GM21528 (cell line): Measurements from ENCODE around the gene FGD4.

Experiments used
- ATAC-seq: cut with Tn5 transposase; IDR thresholded peaks from one replicate; pipeline ENCODE4 v1.9.1; 2021; ENCODE audit warnings: mild to moderate bottlenecking, moderate library complexity; ENCODE audit not compliant: unreplicated experiment, low FRiP score

FGD4 gene

GRCh38 chr12:32659908-32660440, 260.6 kb downstream of the FGD4 start:
- ATAC-seq = no peak

GRCh38 chr12:32661706-32662105, 262.3 kb downstream of the FGD4 start:
- ATAC-seq = no peak

- ATAC-seq = no peak
These were observed 263.3 kb downstream of the FGD4 start for GRCh38 chr12:32662665-32663064.

GRCh38 chr12:32666018-32666417, 266.7 kb downstream of the FGD4 start:
- ATAC-seq = no peak

- no peak for ATAC-seq
These were observed 270.2 kb downstream of the FGD4 start for GRCh38 chr12:32669584-32669983.

- no peak for ATAC-seq
These were observed 272.8 kb downstream of the FGD4 start for GRCh38 chr12:32671930-32672780.

- ATAC-seq = peak; percentile 96
These were observed 279.9 kb downstream of the FGD4 start, which contains the start of gene DNM1L for GRCh38 chr12:32679091-32679919. Gene DNM1L (plus strand): TSS chr12:32679301. CDS start chr12:32679364, 63 bp downstream.

GRCh38 chr12:32679920-32680237, 280.5 kb downstream of the FGD4 start:
- ATAC-seq = no peak

GRCh38 chr12:32680787-32681186, 281.4 kb downstream of the FGD4 start:
- no peak for ATAC-seq

GRCh38 chr12:32681272-32681671, 281.9 kb downstream of the FGD4 start:
- ATAC-seq = no peak

GRCh38 chr12:32686340-32686739, 287.0 kb downstream of the FGD4 start:
- ATAC-seq = no peak

- ATAC-seq = no peak
These were observed 289.4 kb downstream of the FGD4 start for GRCh38 chr12:32688786-32689185.

- ATAC-seq = no peak
These were observed 291.6 kb downstream of the FGD4 start for GRCh38 chr12:32690927-32691326.

- no peak for ATAC-seq
These were observed 293.0 kb downstream of the FGD4 start for GRCh38 chr12:32692358-32692757.

- ATAC-seq = no peak
These were observed 293.7 kb downstream of the FGD4 start for GRCh38 chr12:32693036-32693435.
